ENCODE measurements around the gene GABARAPL1. TPM values are rescaled to one million over a fixed set of nuclear protein-coding genes. Genes with fewer than 3 reads are reported as not detected.

Gene GABARAPL1
- total and polyA plus RNA-seq, 2 of the 13 experiments (the other 11 are each of a cell fraction or from before 2014, with no cell fraction given), result 7.9 to 26.1 TPM

DNA sequence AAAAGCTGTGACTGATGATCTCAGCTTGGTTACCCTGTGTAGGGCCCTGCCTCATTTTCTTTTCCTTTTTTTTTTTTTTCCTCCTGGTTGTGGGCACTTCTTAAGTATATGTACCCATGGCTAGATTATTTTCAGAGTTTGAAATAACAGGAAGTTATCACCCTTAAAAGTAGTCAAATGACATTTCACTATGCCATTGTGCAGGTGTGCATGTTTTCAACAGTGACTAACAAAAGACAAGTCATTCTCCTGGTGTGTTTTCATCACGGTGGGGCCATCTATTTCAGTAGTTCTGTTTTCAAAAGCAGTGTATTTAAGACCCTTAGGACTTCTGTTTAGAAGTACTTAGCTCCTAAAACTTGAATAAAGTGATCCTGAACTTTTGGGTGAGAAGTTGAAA, 15.0 kb downstream of the GABARAPL1 start:
- POLR2A ChIA-PET, result no interaction called here
- no peak overlapping the region for H3K9ac ChIP-seq (ENCODE audit: insufficient read depth, low read depth, low read length)
- no peaks in the 10 kb centered on the region; a peak in 1 of 5 replicates for H3K36me3 ChIP-seq (replicated peaks in 1 of 2; ENCODE audit: control insufficient read depth in 1 of 2, insufficient read depth in 2 of 2, low read length in 2 of 2)
- H3K4me1 ChIP-seq (ENCODE audit: insufficient read depth, low read length), result no peaks in the 10 kb centered on the region
- intact Hi-C loops (cut with micrococcal nuclease; ENCODE audit: unreplicated experiment) (no loop called here), in situ Hi-C loops (cut with HindIII; ENCODE audit: extremely low pct_ligation_motif_present, low pct_unique_long_range_greater_than_20kb) (no loop called here)
- no peaks in the 10 kb centered on the region for H3K9me3 ChIP-seq (ENCODE audit: low read length)
- TF ChIP-seq ZBTB4 (CRISPR knock-in tag; IDR thresholded peaks at IDR 0.05; ENCODE audit: borderline replicate concordance) (no peak), TBX2 (CRISPR knock-in tag; IDR thresholded peaks at IDR 0.05; ENCODE audit: borderline replicate concordance) (no peak), ZNF605 (CRISPR knock-in tag; IDR thresholded peaks at IDR 0.05) (no peak), NFYC (CRISPR knock-in tag; IDR thresholded peaks at IDR 0.05) (no peak), ZNF572 (CRISPR knock-in tag; IDR thresholded peaks at IDR 0.05) (no peak), ARID2 (CRISPR knock-in tag; IDR thresholded peaks at IDR 0.05; ENCODE audit: borderline replicate concordance) (no peak), ZNF691 (CRISPR knock-in tag; IDR thresholded peaks at IDR 0.05; ENCODE audit: borderline replicate concordance, low read depth) (no peak), SKIL (CRISPR knock-in tag; IDR thresholded peaks at IDR 0.05; ENCODE audit: borderline replicate concordance) (no peak), ZIK1 (CRISPR knock-in tag; IDR thresholded peaks at IDR 0.05; ENCODE audit: borderline replicate concordance, low read depth) (no peak), GPN1 (CRISPR knock-in tag; IDR thresholded peaks at IDR 0.05; ENCODE audit: borderline replicate concordance) (no peak), PRPF4 (IDR thresholded peaks at IDR 0.05; ENCODE audit: low read depth, low read length, poor library complexity, severe bottlenecking) (no peak), MEF2D (CRISPR knock-in tag; IDR thresholded peaks at IDR 0.05) (no peak), KAT2B (IDR thresholded peaks at IDR 0.05; ENCODE audit: borderline replicate concordance, low read depth, low read length) (no peak), SMC3 (IDR thresholded peaks at IDR 0.05; ENCODE audit: low read length) (no peak)
- TF ChIP-seq, protein P1, sequence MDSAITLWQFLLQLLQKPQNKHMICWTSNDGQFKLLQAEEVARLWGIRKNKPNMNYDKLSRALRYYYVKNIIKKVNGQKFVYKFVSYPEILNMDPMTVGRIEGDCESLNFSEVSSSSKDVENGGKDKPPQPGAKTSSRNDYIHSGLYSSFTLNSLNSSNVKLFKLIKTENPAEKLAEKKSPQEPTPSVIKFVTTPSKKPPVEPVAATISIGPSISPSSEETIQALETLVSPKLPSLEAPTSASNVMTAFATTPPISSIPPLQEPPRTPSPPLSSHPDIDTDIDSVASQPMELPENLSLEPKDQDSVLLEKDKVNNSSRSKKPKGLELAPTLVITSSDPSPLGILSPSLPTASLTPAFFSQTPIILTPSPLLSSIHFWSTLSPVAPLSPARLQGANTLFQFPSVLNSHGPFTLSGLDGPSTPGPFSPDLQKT (CRISPR knock-in tag; IDR thresholded peaks at IDR 0.05; ENCODE audit: borderline replicate concordance), result no peak
- TF ChIP-seq, protein P2, sequence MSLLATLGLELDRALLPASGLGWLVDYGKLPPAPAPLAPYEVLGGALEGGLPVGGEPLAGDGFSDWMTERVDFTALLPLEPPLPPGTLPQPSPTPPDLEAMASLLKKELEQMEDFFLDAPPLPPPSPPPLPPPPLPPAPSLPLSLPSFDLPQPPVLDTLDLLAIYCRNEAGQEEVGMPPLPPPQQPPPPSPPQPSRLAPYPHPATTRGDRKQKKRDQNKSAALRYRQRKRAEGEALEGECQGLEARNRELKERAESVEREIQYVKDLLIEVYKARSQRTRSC (CRISPR knock-in tag; IDR thresholded peaks at IDR 0.05; ENCODE audit: low read depth), result no peak
- no peak overlapping the region for H3K4me3 ChIP-seq (replicated peaks in 1 of 3; ENCODE audit: insufficient read depth in 1 of 3, low read depth in 2 of 3, low read length in 3 of 3)
- no peaks in the 10 kb centered on the region for H3K27me3 ChIP-seq (ENCODE audit: control insufficient read depth in 1 of 2, insufficient read depth in 2 of 2, low read length in 2 of 2)
- FAIRE-seq, result no peak
- BruUV-seq (replicated peaks), result no TSS peak
- H3K27ac ChIP-seq (ENCODE audit: extremely low read length, insufficient read depth, low read length), result no peak overlapping the region
- H4K20me1 ChIP-seq (ENCODE audit: insufficient read depth, low read length), result no peaks in the 10 kb centered on the region
- CTCF ChIA-PET (ENCODE audit: low intra/inter-chr PET ratio, low total read pairs), result no interaction called here
- H2AFZ ChIP-seq (ENCODE audit: low read length), result no peak overlapping the region
- no peak for DNase-seq (ENCODE audit: low spot score)
- no peaks in the 10 kb centered on the region for H3K79me2 ChIP-seq (ENCODE audit: insufficient read depth, low read length)
- ATAC-seq, result no peak
- H3K4me2 ChIP-seq (ENCODE audit: low read depth, low read length), result no peak overlapping the region
- WGBS (ENCODE audit: low lambda C conversion rate), result 57% methylated on average over 1 of the region's 1 CpG
